Left lung (tissue), 10 donors: ENCODE results near the gene RPEL1. TPM values are rescaled to one million over a fixed set of nuclear protein-coding genes. Genes with fewer than 3 reads are reported as not detected.
A peak's percentile ranks its signal among the peaks of the same experiment; 100 is the strongest.

Experiments used
- ATAC-seq: fragments of 200-7000 bp; cut with Tn5 transposase; one replicate; pipeline ENCODE4 v1.9.1; 2020; ENCODE audit warnings: moderate library complexity
- DNase-seq, 4 donors: peaks; one replicate each; pipeline ENCODE4 v3.0.0-alpha.2; 2013 to 2020
- H3K27ac ChIP-seq, 2 donors: fragments of 200-600 bp; sonication (generic) in 1 of 2; one replicate each; pipeline versions ENCODE4 v1.5.0 to v1.8.0; 2020 to 2021
- H3K27me3 ChIP-seq, 2 donors: fragments of 200-600 bp; sonication (generic) in 1 of 2; one replicate each; pipeline versions ENCODE4 v1.5.0 to v1.8.0; 2020 to 2021
- H3K36me3 ChIP-seq, 2 donors: fragments of 200-600 bp; sonication (generic) in 1 of 2; one replicate each; pipeline versions ENCODE4 v1.5.0 to v1.8.0; 2020 to 2021
- H3K4me1 ChIP-seq, 2 donors: fragments of 200-600 bp; one replicate each; pipeline ENCODE4 v1.8.0; 2021
- H3K4me3 ChIP-seq, 2 donors: fragments of 200-600 bp; sonication (generic) in 1 of 2; one replicate each; pipeline versions ENCODE4 v1.5.0 to v1.8.0; 2020 to 2021; ENCODE audit warnings: mild to moderate bottlenecking in 1 of 2
- H3K9me3 ChIP-seq, 2 donors: fragments of 200-600 bp; sonication (generic) in 1 of 2; one replicate each; pipeline versions ENCODE4 v1.5.0 to v1.8.0; 2020 to 2021
- intact Hi-C, 2 donors: fragments of 100-400 bp; cut with DNase I; formaldehyde crosslinking; loops; one replicate each; pipeline versions ENCODE4 v1.11.2 to v1.14.2; 2022
- polyA plus RNA-seq, 6 donors: library from polyadenylated mRNA; unstranded; fragments of 120-200 nt; gene quantifications; one replicate each; pipeline ENCODE4 v1.2.1, GENCODE V29; 2013; ENCODE audit not compliant: insufficient read length in 6 of 6
- total RNA-seq, 2 donors: library from RNA; stranded (reverse); fragmentation: NEBNext Ultra II Directional; extraction: Animal tissue kit (Norgen Biotek cat#: 25700); gene quantifications; one replicate each; pipeline ENCODE4 v1.2.1, GENCODE V29; 2021
- TF ChIP-seq, protein P1 (sequence below), 2 donors: fragments of 200-600 bp; sonication (generic) in 1 of 2; IDR thresholded peaks; one replicate each; pipeline versions ENCODE4 v1.5.0 to v1.8.0; 2021; ENCODE audit warnings: antibody characterized with exemption in 2 of 2
- donor health status: DM: no; HTN: yes; CAD: no.
- donor health status: DM: no; HTN: no; CAD: no.

Gene RPEL1
- total and polyA plus RNA-seq, 8 donors = 0.10 to 0.25 (median 0.13) TPM; not detected in 1

DNA sequence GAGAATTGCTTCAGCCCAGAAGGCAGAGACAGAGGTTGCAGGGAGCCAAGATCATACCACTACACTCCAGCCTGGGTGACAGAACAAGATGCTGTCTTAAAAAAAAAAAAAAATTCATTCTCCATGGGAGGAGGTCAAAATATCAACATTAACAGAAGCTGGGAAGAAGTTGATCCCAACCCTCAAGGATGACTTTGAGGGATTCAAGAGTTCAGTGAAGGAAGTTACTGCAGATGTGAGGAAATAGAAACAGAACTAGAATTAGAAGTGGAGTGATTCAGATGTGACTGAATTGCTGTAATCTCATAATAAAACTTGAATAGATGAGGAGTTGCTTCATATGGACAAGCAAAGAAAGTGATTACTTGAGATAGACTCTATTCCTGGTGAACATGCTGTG, 19.7 kb upstream of the RPEL1 start:
- peak overlapping the region in 1 of 2 donors; percentile 79 for H3K27ac ChIP-seq
- TF ChIP-seq, protein P1, sequence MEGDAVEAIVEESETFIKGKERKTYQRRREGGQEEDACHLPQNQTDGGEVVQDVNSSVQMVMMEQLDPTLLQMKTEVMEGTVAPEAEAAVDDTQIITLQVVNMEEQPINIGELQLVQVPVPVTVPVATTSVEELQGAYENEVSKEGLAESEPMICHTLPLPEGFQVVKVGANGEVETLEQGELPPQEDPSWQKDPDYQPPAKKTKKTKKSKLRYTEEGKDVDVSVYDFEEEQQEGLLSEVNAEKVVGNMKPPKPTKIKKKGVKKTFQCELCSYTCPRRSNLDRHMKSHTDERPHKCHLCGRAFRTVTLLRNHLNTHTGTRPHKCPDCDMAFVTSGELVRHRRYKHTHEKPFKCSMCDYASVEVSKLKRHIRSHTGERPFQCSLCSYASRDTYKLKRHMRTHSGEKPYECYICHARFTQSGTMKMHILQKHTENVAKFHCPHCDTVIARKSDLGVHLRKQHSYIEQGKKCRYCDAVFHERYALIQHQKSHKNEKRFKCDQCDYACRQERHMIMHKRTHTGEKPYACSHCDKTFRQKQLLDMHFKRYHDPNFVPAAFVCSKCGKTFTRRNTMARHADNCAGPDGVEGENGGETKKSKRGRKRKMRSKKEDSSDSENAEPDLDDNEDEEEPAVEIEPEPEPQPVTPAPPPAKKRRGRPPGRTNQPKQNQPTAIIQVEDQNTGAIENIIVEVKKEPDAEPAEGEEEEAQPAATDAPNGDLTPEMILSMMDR (IDR thresholded peaks at IDR 0.05) = no peak
- no peaks in the 10 kb centered on the region for H3K36me3 ChIP-seq
- no peak for DNase-seq
- H3K9me3 ChIP-seq = peaks cover 0 to 24% of the 10 kb centered on the region in 2 donors
- peaks cover 6 to 60% of the 10 kb centered on the region in 2 donors for H3K4me1 ChIP-seq
- no peak overlapping the region for H3K4me3 ChIP-seq
- H3K27me3 ChIP-seq = no peaks in the 10 kb centered on the region
- intact Hi-C loops = no loop called here
- no peak for ATAC-seq

DNA sequence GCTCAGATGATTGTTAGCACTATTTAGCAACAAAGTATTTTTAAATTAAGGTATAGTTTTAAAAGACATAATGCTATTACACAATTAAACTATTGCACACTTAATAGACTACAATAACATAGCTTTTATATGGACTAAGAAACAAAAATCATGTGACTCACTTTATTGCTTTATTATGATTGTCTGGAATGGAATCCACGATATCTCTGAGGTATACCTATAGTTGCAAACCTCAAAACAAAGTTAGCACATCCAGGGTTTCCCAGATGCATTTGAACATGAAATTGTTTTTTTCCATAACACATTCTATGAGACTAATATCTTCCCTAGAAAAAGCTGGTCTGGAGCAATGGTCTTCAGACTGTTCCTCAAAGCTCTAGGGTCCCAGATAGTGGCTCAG, 18.3 kb upstream of the RPEL1 start:
- no peaks in the 10 kb centered on the region for H3K36me3 ChIP-seq
- peaks cover 6 to 69% of the 10 kb centered on the region in 2 donors for H3K4me1 ChIP-seq
- no peak overlapping the region for H3K4me3 ChIP-seq
- no peak overlapping the region for H3K27ac ChIP-seq
- DNase-seq = no peak
- TF ChIP-seq, protein P1 (IDR thresholded peaks at IDR 0.05) = no peak
- no peak for ATAC-seq
- no peaks in the 10 kb centered on the region for H3K27me3 ChIP-seq
- H3K9me3 ChIP-seq = peaks cover 0 to 24% of the 10 kb centered on the region in 2 donors
- intact Hi-C loops = no loop called here

DNA sequence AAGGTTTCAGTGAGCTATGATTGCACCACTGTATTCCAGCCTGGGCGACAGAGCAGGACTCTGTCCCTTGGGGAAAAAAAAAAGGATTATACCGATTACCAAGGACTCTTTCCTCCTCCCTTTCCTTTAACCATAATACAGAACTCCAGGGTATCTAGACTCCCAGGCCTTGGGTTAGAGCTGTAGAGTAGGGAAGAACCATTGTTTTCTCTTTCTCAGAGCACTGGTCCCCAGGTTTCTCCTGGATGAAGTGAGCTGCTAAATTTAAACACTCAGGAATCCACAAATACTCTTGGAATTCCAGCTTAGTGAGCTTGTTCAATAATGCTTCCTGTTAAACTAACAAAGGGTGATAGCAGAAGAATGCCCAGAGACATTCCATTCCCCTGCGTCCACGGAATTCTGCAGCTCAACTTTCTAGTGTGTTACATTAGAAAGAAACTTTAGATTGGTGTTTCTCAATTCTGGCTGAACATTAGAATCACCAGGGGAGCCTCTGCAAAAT, 14.6 kb upstream of the RPEL1 start:
- Histone ChIP-seq H3K4me3 (no peak overlapping the region), H3K36me3 (no peaks in the 10 kb centered on the region), H3K27ac (peak overlapping the region; percentile 64 to 68), H3K4me1 (peaks cover 6 to 61% of the 10 kb centered on the region in 2 donors), H3K27me3 (no peaks in the 10 kb centered on the region), H3K9me3 (no peaks in the 10 kb centered on the region)
- TF ChIP-seq, protein P1 (IDR thresholded peaks at IDR 0.05) = no peak
- DNase-seq = peak in 1 of 4 donors; percentile 50
- peak; percentile 85 for ATAC-seq
- intact Hi-C loops = no loop called here

DNA sequence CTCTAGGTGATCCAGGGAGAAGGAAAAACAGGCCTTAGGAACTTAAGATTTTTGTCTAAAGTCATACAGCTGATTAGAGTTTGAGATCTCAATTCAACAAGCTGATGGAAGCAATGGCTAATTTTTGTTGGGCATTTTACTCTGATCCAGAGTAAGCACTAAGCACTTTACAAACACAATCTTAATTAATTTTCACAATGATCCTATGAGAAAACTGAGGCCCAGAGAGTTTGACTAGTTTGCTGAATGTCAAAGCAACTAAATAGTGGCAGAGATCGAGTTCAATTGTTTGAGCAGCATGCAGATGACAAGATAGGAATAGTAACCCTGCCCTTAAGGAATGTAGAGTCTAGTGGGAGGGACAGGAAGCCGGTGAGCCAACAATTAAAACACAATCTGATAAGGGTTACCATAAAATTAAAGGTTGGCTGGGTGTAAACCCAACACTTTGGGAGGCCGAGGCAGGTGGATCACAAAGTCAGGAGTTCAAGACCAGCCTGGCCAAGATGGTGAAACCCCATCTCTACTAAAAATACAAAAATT, 13.5 kb upstream of the RPEL1 start:
- DNase-seq = no peak
- H3K27ac ChIP-seq = peak overlapping the region; percentile 64 to 68
- TF ChIP-seq, protein P1 (IDR thresholded peaks at IDR 0.05) = no peak

DNA sequence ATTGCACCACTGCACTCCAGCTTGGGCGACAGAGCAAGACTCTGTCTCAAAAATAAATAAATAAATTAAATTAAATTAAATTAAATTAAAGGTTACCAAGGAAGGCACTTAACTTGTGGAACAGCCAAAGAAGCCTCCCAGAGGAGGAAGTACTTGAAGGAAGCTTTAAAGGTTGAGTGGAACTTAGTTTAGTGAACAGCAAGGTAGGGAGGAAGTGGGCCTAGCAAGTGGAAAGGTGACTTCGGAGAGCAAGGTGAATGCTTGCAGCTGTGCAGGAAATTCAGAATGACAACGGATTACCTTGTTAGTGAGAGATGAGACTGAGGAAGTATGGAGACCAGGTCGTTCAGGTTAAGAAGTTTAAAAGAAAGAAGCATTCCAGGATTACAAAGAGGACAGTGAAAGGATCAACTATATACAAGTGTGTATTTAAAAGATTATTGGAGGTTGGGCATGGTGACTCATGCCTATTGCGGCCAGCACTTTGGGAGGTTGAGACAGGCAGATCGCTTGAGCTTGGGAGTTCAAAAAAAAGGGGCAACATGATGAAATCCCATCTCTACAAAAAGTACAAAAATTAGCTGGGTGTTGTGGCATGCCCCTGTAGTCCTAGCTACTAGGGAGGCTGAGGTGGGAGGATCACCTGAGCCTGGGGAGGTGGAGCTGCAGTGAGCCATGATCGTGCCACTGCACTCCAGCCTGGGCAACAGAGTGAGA, 12.8 kb upstream of the RPEL1 start:
- Histone ChIP-seq H3K4me3 (no peak overlapping the region), H3K27me3 (no peaks in the 10 kb centered on the region), H3K9me3 (no peaks in the 10 kb centered on the region), H3K36me3 (no peaks in the 10 kb centered on the region), H3K4me1 (peaks cover 0 to 46% of the 10 kb centered on the region in 2 donors), H3K27ac (peak overlapping the region; percentile 64 to 68)
- DNase-seq = no peak
- TF ChIP-seq, protein P1 (IDR thresholded peaks at IDR 0.05) = no peak
- peak; percentile 57 for ATAC-seq
- intact Hi-C loops = no loop called here

More for the DNA sequence above, 13.5 kb upstream of the RPEL1 start:
- Histone ChIP-seq H3K9me3 (no peaks in the 10 kb centered on the region), H3K4me3 (no peak overlapping the region), H3K36me3 (no peaks in the 10 kb centered on the region), H3K4me1 (peaks cover 0 to 50% of the 10 kb centered on the region in 2 donors), H3K27me3 (no peaks in the 10 kb centered on the region)
- intact Hi-C loops = no loop called here
- ATAC-seq = no peak
